PC-9 (cell line): ENCODE results near the gene MYO5B.

Experiments
- EZH2 ChIP-seq: fragments of 200-600 bp; sonication (generic); IDR thresholded peaks from 2 replicates; pipeline ENCODE4 v1.8.0; 2017; ENCODE audit warnings: antibody characterized with exemption, low read depth
- TF ChIP-seq, protein P1 (sequence below): fragments of 200-600 bp; sonication (generic); conservative IDR thresholded peaks from 2 replicates; pipeline ENCODE4 v1.6.1; 2017; ENCODE audit warnings: mixed run types, antibody characterized with exemption, mild to moderate bottlenecking, moderate library complexity

DNA sequence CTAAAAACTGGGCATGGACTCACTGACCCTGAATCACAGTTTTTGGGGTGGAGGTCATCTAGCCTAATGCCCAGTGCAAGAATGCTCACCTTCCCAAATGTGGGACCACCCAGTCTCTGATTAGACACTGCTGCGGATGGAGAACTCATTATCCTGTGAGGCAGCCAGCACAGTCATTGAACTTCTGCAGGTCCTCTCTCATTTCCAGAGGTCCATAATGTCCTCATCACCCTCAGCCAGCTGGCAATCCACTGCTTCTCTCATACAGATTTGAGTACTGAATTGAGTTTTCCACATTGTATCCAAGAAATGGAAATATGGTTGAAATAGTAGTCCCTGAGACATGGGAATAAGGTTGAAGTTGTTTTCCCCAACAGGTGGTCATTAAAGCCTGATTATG lies 5.0 kb upstream of the MYO5B start:
- TF ChIP-seq, protein P1, sequence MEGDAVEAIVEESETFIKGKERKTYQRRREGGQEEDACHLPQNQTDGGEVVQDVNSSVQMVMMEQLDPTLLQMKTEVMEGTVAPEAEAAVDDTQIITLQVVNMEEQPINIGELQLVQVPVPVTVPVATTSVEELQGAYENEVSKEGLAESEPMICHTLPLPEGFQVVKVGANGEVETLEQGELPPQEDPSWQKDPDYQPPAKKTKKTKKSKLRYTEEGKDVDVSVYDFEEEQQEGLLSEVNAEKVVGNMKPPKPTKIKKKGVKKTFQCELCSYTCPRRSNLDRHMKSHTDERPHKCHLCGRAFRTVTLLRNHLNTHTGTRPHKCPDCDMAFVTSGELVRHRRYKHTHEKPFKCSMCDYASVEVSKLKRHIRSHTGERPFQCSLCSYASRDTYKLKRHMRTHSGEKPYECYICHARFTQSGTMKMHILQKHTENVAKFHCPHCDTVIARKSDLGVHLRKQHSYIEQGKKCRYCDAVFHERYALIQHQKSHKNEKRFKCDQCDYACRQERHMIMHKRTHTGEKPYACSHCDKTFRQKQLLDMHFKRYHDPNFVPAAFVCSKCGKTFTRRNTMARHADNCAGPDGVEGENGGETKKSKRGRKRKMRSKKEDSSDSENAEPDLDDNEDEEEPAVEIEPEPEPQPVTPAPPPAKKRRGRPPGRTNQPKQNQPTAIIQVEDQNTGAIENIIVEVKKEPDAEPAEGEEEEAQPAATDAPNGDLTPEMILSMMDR = no peak
- no peak for TF ChIP-seq EZH2
